IMR-90 (cell line): ENCODE measurements around the gene OPHN1. TPM values are rescaled to one million over a fixed set of nuclear protein-coding genes. Genes with fewer than 3 reads are reported as not detected.
A peak's percentile ranks its signal among the peaks of the same experiment; 100 is the strongest.

Source experiments
- ATAC-seq: fragments of 200-7000 bp; cut with Tn5 transposase; 2 replicates; pipeline ENCODE4 v1.9.1; 2020; ENCODE audit warnings: low read depth, mild to moderate bottlenecking, moderate library complexity
- BruUV-seq: library from RNA; stranded (reverse); fragments of 400-500 nt; replicated peaks from 2 replicates; lab custom pipeline; 2021; lab: Mats Ljungman, UMichigan
- CTCF ChIA-PET: fragments of 300-600 bp; formaldehyde crosslinking; extraction: SDS; loops from one replicate; lab custom pipeline; 2021; ENCODE audit warnings: antibody characterized with exemption; lab: Yijun Ruan, JAX
- POLR2A ChIA-PET: fragments of 300-600 bp; sonication (Branson Sonifier 250); formaldehyde crosslinking; loops from one replicate; lab custom pipeline; 2022; ENCODE audit warnings: antibody characterized with exemption; ENCODE audit not compliant: unreplicated experiment; lab: Charles Lee
- DNase-seq: peaks from one replicate; pipeline ENCODE4 v3.0.0; 2013
- H2AFZ ChIP-seq: replicated peaks from 2 replicates; pipeline ENCODE3; 2013; ENCODE audit warnings: low read length, mild to moderate bottlenecking; ENCODE audit not compliant: poor library complexity
- H2AK5ac ChIP-seq: 2 replicates; pipeline ENCODE4 v1.6.1; 2013; ENCODE audit warnings: low read depth, low read length, inconsistent platforms
- H2AK9ac ChIP-seq: replicated peaks from 2 replicates; pipeline ENCODE3; 2013; ENCODE audit warnings: mild to moderate bottlenecking, low read depth, low read length, moderate library complexity; ENCODE audit not compliant: poor library complexity
- H2BK120ac ChIP-seq: 2 replicates; pipeline ENCODE4 v1.6.1; 2013; ENCODE audit warnings: low read depth, low read length, inconsistent platforms
- H2BK15ac ChIP-seq: 3 replicates; pipeline ENCODE4 v1.6.1; 2013; ENCODE audit warnings: low read depth, low read length, inconsistent platforms
- H2BK20ac ChIP-seq: 2 replicates; pipeline ENCODE4 v1.6.1; 2013; ENCODE audit warnings: low read depth, mild to moderate bottlenecking, inconsistent platforms, low read length, moderate library complexity
- H2BK5ac ChIP-seq: 2 replicates; pipeline ENCODE4 v1.6.1; 2013; ENCODE audit warnings: mild to moderate bottlenecking, low read depth, low read length, inconsistent platforms; ENCODE audit not compliant: poor library complexity, severe bottlenecking
- H3K14ac ChIP-seq: replicated peaks from 2 replicates; pipeline ENCODE4 v1.6.1; 2013; ENCODE audit warnings: low read depth, low read length, inconsistent platforms
- H3K18ac ChIP-seq: 2 replicates; pipeline ENCODE4 v1.6.1; 2013; ENCODE audit warnings: low read depth, low read length, control low read depth
- H3K23ac ChIP-seq: 2 replicates; pipeline ENCODE4 v1.6.1; 2013; ENCODE audit warnings: low read depth, low read length, inconsistent platforms
- H3K27ac ChIP-seq: 2 replicates; pipeline ENCODE4 v1.5.1; 2013; ENCODE audit warnings: mild to moderate bottlenecking, control low read depth, low read length; ENCODE audit not compliant: insufficient read depth
- H3K27me3 ChIP-seq: 2 replicates; pipeline ENCODE4 v1.6.1; 2013; ENCODE audit warnings: low read length; ENCODE audit not compliant: control insufficient read depth, insufficient read depth
- H3K36me3 ChIP-seq: 2 replicates; pipeline ENCODE4 v1.6.1; 2013; ENCODE audit warnings: low read length, mixed read lengths; ENCODE audit not compliant: control insufficient read depth, insufficient read depth
- H3K4ac ChIP-seq: 2 replicates; pipeline ENCODE4 v1.6.1; 2013; ENCODE audit warnings: low read depth, low read length, inconsistent platforms
- H3K4me1 ChIP-seq: 2 replicates; pipeline ENCODE4 v1.6.1; 2013; ENCODE audit warnings: low read length, mixed read lengths; ENCODE audit not compliant: control insufficient read depth, insufficient read depth
- H3K4me2 ChIP-seq: 2 replicates; pipeline ENCODE4 v1.6.1; 2013; ENCODE audit warnings: low read depth, mild to moderate bottlenecking, control low read depth, low read length, moderate library complexity
- H3K4me3 ChIP-seq: 2 replicates; pipeline ENCODE4 v1.5.1; 2013; ENCODE audit warnings: low read depth, mild to moderate bottlenecking, control low read depth, low read length, moderate library complexity; ENCODE audit not compliant: insufficient read depth
- H3K56ac ChIP-seq: 2 replicates; pipeline ENCODE4 v1.6.1; 2013; ENCODE audit warnings: low read length, inconsistent platforms; ENCODE audit not compliant: insufficient read depth; ENCODE audit errors: extremely low read depth
- H3K79me1 ChIP-seq, 2 experiments: 2 replicates each; pipeline ENCODE4 v1.6.1; 2013; ENCODE audit warnings: low read length in 2 of 2, inconsistent platforms in 1 of 2, low read depth in 1 of 2
- H3K9ac ChIP-seq: 2 replicates; pipeline ENCODE4 v1.6.1; 2013; ENCODE audit warnings: low read depth, low read length, control low read depth
- H3K9me1 ChIP-seq: 2 replicates; pipeline ENCODE4 v1.6.1; 2013; ENCODE audit warnings: low read length, inconsistent platforms; ENCODE audit not compliant: insufficient read depth
- H3K9me3 ChIP-seq: 2 replicates; pipeline ENCODE4 v1.6.1; 2013; ENCODE audit warnings: low read length; ENCODE audit not compliant: control insufficient read depth, insufficient read depth
- H4K20me1 ChIP-seq: 2 replicates; pipeline ENCODE4 v1.6.1; 2013; ENCODE audit warnings: low read length, inconsistent platforms; ENCODE audit not compliant: insufficient read depth
- H4K5ac ChIP-seq: 2 replicates; pipeline ENCODE4 v1.6.1; 2013; ENCODE audit warnings: mild to moderate bottlenecking, low read depth, low read length, control low read depth
- H4K8ac ChIP-seq, 2 experiments: 2 replicates each; pipeline ENCODE4 v1.6.1; 2013; ENCODE audit warnings: low read depth in 2 of 2, low read length in 2 of 2, control low read depth in 1 of 2, inconsistent platforms in 1 of 2
- H4K91ac ChIP-seq: 2 replicates; pipeline ENCODE4 v1.6.1; 2013; ENCODE audit warnings: low read depth, low read length, inconsistent platforms; ENCODE audit not compliant: insufficient read depth
- MAFK ChIP-seq: IDR thresholded peaks from 2 replicates; pipeline ENCODE4 v1.6.1; 2012; ENCODE audit warnings: low read depth, low read length, improper control_type of control experiment
- POLR2A ChIP-seq: IDR thresholded peaks from 2 replicates; pipeline ENCODE4 v1.6.1; 2012; ENCODE audit warnings: mild to moderate bottlenecking, low read depth, low read length
- dilution Hi-C: fragments of 300-500 bp; cut with HindIII; formaldehyde crosslinking; loops from one replicate; pipeline ENCODE4 v1.14.3; 2018; ENCODE audit warnings: low sequenced_read_pairs; ENCODE audit not compliant: unreplicated experiment
- in situ Hi-C: fragments of 300-500 bp; cut with MboI; formaldehyde crosslinking; loops from 3 replicates; pipeline ENCODE4 v1.14.3; 2019; ENCODE audit warnings: low sequenced_read_pairs, inconsistent platforms, mixed read lengths
- intact Hi-C: fragments of 100-400 bp; cut with micrococcal nuclease; formaldehyde crosslinking; loops from 2 replicates; pipeline ENCODE4 v1.10.0; 2022
- microRNA-seq, 2 experiments: library from miRNA; stranded (forward) in 1 of 2; unstranded in 1 of 2; fragments of 10-50 nt in 1 of 2; fragments of <30 nt in 1 of 2; gene quantifications in 1 of 2; microRNA quantifications in 1 of 2; one replicate each; pipeline versions ENCODE3 to v1.1.0; 2013 to 2020; ENCODE audit not compliant: insufficient read depth in 1 of 2, insufficient read length in 1 of 2, unreplicated experiment in 1 of 2
- polyA plus RNA-seq, 3 experiments: library from polyadenylated mRNA; depleted of rRNA; stranded (reverse); fragments of >200 nt; gene quantifications; 2 replicates each; pipeline ENCODE4 v1.2.3, GENCODE V29; 2012; ENCODE audit warnings: low replicate concordance in 1 of 3
- small RNA-seq, 5 experiments: library from RNA; depleted of rRNA; stranded (forward); fragments of <200 nt; gene quantifications; one replicate each; pipeline ENCODE3, GENCODE V24; 2012
- total RNA-seq: library from RNA; depleted of rRNA; stranded (reverse); fragments of >200 nt; gene quantifications from 2 replicates; pipeline ENCODE4 v1.2.3, GENCODE V29; 2012; rRNA removed

Gene OPHN1
- total and polyA plus RNA-seq, 2 of the 4 experiments (the other 2 are of a cell fraction) = 4.0 to 13.1 TPM

GRCh38 chrX:67998540-67998939, 434.8 kb downstream of the OPHN1 start:
- H4K91ac ChIP-seq = no peak overlapping the region
- no peak overlapping the region for H4K8ac ChIP-seq
- H4K20me1 ChIP-seq = no peaks in the 10 kb centered on the region
- no peak overlapping the region for H3K14ac ChIP-seq
- DNase-seq (no peak), ATAC-seq (no peak)
- no peak overlapping the region for H3K27ac ChIP-seq
- no peak overlapping the region for H3K9ac ChIP-seq
- H3K4me1 ChIP-seq = no peaks in the 10 kb centered on the region
- H3K9me3 ChIP-seq = no peaks in the 10 kb centered on the region; the same call in 1 of the 2 replicates
- BruUV-seq = no TSS peak
- ChIA-PET POLR2A (no interaction called here), CTCF (no interaction called here)
- in situ Hi-C loops = no loop called here
- H2AFZ ChIP-seq = no peak overlapping the region
- no peaks in the 10 kb centered on the region for H3K27me3 ChIP-seq
- no peak overlapping the region for H3K18ac ChIP-seq
- H3K4ac ChIP-seq = no peak overlapping the region
- no peak overlapping the region for H4K5ac ChIP-seq
- H2BK20ac ChIP-seq = no peak overlapping the region
- intact Hi-C loops = no loop called here
- no peak for TF ChIP-seq POLR2A
- peak; percentile 55 for TF ChIP-seq MAFK
- H3K56ac ChIP-seq = no peak overlapping the region
- H3K23ac ChIP-seq = no peak overlapping the region
- no peaks in the 10 kb centered on the region for H3K79me1 ChIP-seq
- H2AK9ac ChIP-seq = no peak overlapping the region
- no peak overlapping the region for H3K4me2 ChIP-seq
- no peak overlapping the region for H2BK120ac ChIP-seq
- H3K4me3 ChIP-seq = no peak overlapping the region
- no peaks in the 10 kb centered on the region for H3K9me1 ChIP-seq
- H2BK5ac ChIP-seq = no peak overlapping the region
- no peaks in the 10 kb centered on the region for H3K36me3 ChIP-seq
- H2AK5ac ChIP-seq = no peak overlapping the region
- H2BK15ac ChIP-seq = no peak overlapping the region
- dilution Hi-C loops = no loop called here

Small RNAs within 50 kb of the gene (microRNA-seq; reads per million reads assigned to microRNA genes)
- gene RF00019 (ENCODE audit: insufficient read depth, insufficient read length) (not detected), gene RNU6-1225P (ENCODE audit: insufficient read depth, insufficient read length) (not detected)

Small RNAs within 50 kb of the gene (small RNA-seq; reads per million reads assigned to genes)
- gene RF00019 (0 reads per million in 5 experiments), gene RNU6-1225P (0 to 319 (median 0.25) reads per million in 5 experiments)

Other genes starting within 250 kb of the OPHN1 start
- 22.4 and 30.8 TPM in 2 replicates for gene YIPF6, start 65.6 kb upstream of the OPHN1 start, total RNA-seq
- 9.7 TPM in 2 replicates for gene YIPF6, start 65.6 kb upstream of the OPHN1 start, polyA plus RNA-seq (2012; rRNA removed)
- 1.6 and 1.7 TPM in 2 replicates for gene STARD8, start 214.2 kb upstream of the OPHN1 start, total RNA-seq
- 2.3 and 2.5 TPM in 2 replicates for gene STARD8, start 214.2 kb upstream of the OPHN1 start, polyA plus RNA-seq (2012; rRNA removed)